ENCODE results near the gene ABCA7.

- TF ChIP-seq CTCF (IDR thresholded peaks at IDR 0.05; ENCODE audit: insufficient read depth, low read length, poor library complexity, severe bottlenecking) (no peak), EZH2phosphoT487 (conservative IDR thresholded peaks at IDR 0.05; ENCODE audit: low read length) (no peak)
Observed at GRCh38 chr19:1015782-1016646, 23.9 kb upstream of the ABCA7 start.

Measured in SU-DHL-6 (cell line).